Measurements from ENCODE around the gene AGMAT. TPM values are rescaled to one million over a fixed set of nuclear protein-coding genes. Genes with fewer than 3 reads are reported as not detected.
A peak's percentile ranks its signal among the peaks of the same experiment; 100 is the strongest.

The AGMAT gene
- total RNA-seq, 1 donor from 2014 or later: 0.41 TPM

GRCh38 chr1:15523104-15524020 is 61.5 kb downstream of the AGMAT start:
- Histone ChIP-seq H3K79me2 (ENCODE audit: insufficient read depth, low read length) (peaks cover 10% of the 10 kb centered on the region), H3K4me3 (ENCODE audit: insufficient read depth, low read depth, low read length) (peak overlapping the region; percentile 72), H3K9ac (ENCODE audit: low read length) (peak overlapping the region; percentile 85), H3K4me1 (ENCODE audit: insufficient read depth, low read length) (peaks cover 18% of the 10 kb centered on the region), H4K20me1 (ENCODE audit: insufficient read depth, low read length) (peaks cover 5% of the 10 kb centered on the region), H3K27ac (ENCODE audit: low read depth, low read length) (peak overlapping the region; percentile 60), H3K27me3 (ENCODE audit: insufficient read depth, low read length) (no peaks in the 10 kb centered on the region), H3K9me3 (ENCODE audit: insufficient read depth, low read depth, low read length) (no peaks in the 10 kb centered on the region), H3K4me2 (ENCODE audit: low read length) (peak overlapping the region; percentile 97), H3K36me3 (ENCODE audit: insufficient read depth, low read length) (no peaks in the 10 kb centered on the region), H2AFZ (ENCODE audit: low read depth, low read length) (peak overlapping the region; percentile 90)
- FAIRE-seq (no peak), DNase-seq (ENCODE audit: low read depth) (peak; percentile 15)
- Mint-ChIP-seq H3K27ac (ENCODE audit: unreplicated experiment) (peak overlapping the region; percentile 21), H3K9me3 (ENCODE audit: unreplicated experiment) (no peaks in the 10 kb centered on the region), H3K4me1 (ENCODE audit: low read depth, unreplicated experiment) (peaks cover 6% of the 10 kb centered on the region), H3K27me3 (ENCODE audit: low read depth, unreplicated experiment) (no peaks in the 10 kb centered on the region), H3K4me3 (ENCODE audit: unreplicated experiment) (peak overlapping the region; percentile 86), H3K36me3 (ENCODE audit: low read depth, unreplicated experiment) (no peaks in the 10 kb centered on the region)
- no peak for TF ChIP-seq EZH2 (IDR thresholded peaks at IDR 0.05; ENCODE audit: insufficient read depth, low read length)
- TF ChIP-seq, protein P1, sequence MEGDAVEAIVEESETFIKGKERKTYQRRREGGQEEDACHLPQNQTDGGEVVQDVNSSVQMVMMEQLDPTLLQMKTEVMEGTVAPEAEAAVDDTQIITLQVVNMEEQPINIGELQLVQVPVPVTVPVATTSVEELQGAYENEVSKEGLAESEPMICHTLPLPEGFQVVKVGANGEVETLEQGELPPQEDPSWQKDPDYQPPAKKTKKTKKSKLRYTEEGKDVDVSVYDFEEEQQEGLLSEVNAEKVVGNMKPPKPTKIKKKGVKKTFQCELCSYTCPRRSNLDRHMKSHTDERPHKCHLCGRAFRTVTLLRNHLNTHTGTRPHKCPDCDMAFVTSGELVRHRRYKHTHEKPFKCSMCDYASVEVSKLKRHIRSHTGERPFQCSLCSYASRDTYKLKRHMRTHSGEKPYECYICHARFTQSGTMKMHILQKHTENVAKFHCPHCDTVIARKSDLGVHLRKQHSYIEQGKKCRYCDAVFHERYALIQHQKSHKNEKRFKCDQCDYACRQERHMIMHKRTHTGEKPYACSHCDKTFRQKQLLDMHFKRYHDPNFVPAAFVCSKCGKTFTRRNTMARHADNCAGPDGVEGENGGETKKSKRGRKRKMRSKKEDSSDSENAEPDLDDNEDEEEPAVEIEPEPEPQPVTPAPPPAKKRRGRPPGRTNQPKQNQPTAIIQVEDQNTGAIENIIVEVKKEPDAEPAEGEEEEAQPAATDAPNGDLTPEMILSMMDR (IDR thresholded peaks at IDR 0.05; ENCODE audit: insufficient read depth, low read depth, low read length): no peak

DNA sequence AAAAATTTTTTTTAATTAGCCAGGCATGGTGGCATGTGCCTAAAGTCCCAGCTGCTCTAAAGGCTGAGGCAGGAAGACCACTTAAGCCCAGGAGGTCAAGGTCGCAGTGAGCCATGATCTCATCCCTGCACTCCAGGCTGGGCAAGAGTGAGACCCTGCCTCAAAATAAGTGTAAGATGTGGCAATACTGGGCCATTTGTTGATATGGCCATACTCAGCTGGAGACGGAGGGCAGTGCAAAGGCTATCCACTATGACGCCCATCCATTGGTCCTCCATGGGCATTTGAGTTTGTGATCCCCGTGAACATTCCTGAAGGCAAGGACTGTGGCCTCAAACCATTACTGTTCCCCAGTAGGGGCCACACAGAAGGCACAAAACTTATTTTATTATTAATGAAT is 62.3 kb downstream of the AGMAT start:
- TF ChIP-seq EZH2 (IDR thresholded peaks at IDR 0.05; ENCODE audit: insufficient read depth, low read length): no peak
- TF ChIP-seq, protein P1 (IDR thresholded peaks at IDR 0.05; ENCODE audit: insufficient read depth, low read depth, low read length): no peak
- H3K36me3 ChIP-seq (ENCODE audit: insufficient read depth, low read length): no peaks in the 10 kb centered on the region
- no peak overlapping the region for H3K4me3 Mint-ChIP-seq (ENCODE audit: unreplicated experiment)
- H3K79me2 ChIP-seq (ENCODE audit: insufficient read depth, low read length): peaks cover 6% of the 10 kb centered on the region
- peaks cover 4% of the 10 kb centered on the region for H4K20me1 ChIP-seq (ENCODE audit: insufficient read depth, low read length)
- no peak overlapping the region for H3K27ac ChIP-seq (ENCODE audit: low read depth, low read length)
- H2AFZ ChIP-seq (ENCODE audit: low read depth, low read length): no peak overlapping the region
- FAIRE-seq: no peak
- H3K9me3 ChIP-seq (ENCODE audit: insufficient read depth, low read depth, low read length): no peaks in the 10 kb centered on the region
- no peak overlapping the region for H3K4me2 ChIP-seq (ENCODE audit: low read length)
- H3K27ac Mint-ChIP-seq (ENCODE audit: unreplicated experiment): no peak overlapping the region
- H3K4me1 ChIP-seq (ENCODE audit: insufficient read depth, low read length): peaks cover 17% of the 10 kb centered on the region
- no peak for DNase-seq (ENCODE audit: low read depth)
- H3K27me3 ChIP-seq (ENCODE audit: insufficient read depth, low read length): no peaks in the 10 kb centered on the region
- no peaks in the 10 kb centered on the region for H3K36me3 Mint-ChIP-seq (ENCODE audit: low read depth, unreplicated experiment)
- H3K4me3 ChIP-seq (ENCODE audit: insufficient read depth, low read depth, low read length): no peak overlapping the region
- no peak overlapping the region for H3K9ac ChIP-seq (ENCODE audit: low read length)
- H3K4me1 Mint-ChIP-seq (ENCODE audit: low read depth, unreplicated experiment): peaks cover 6% of the 10 kb centered on the region
- no peaks in the 10 kb centered on the region for H3K27me3 Mint-ChIP-seq (ENCODE audit: low read depth, unreplicated experiment)
- H3K9me3 Mint-ChIP-seq (ENCODE audit: unreplicated experiment): no peaks in the 10 kb centered on the region

Other genes with a start within 250 kb of the AGMAT start
- gene EFHD2, start 175.2 kb downstream of the AGMAT start, total RNA-seq: 26.0 and 27.2 TPM in 2 replicates
- gene CTRC, start 146.6 kb downstream of the AGMAT start, total RNA-seq: not detected in 2 replicates
- not detected in 2 replicates for gene CELA2A, start 128.3 kb downstream of the AGMAT start, total RNA-seq
- not detected in 2 replicates for gene CELA2B, start 108.9 kb downstream of the AGMAT start, total RNA-seq
- 7.3 and 8.5 TPM in 2 replicates for gene CASP9, start 60.8 kb downstream of the AGMAT start, total RNA-seq
- gene DNAJC16, start 58.2 kb downstream of the AGMAT start, total RNA-seq: 19.6 and 20.7 TPM in 2 replicates
- 24.1 and 26.1 TPM in 2 replicates for gene DDI2, start 32.4 kb upstream of the AGMAT start, total RNA-seq
- gene PLEKHM2, start 99.3 kb upstream of the AGMAT start, total RNA-seq: 46.4 and 48.3 TPM in 2 replicates
- gene SLC25A34, start 151.2 kb upstream of the AGMAT start, total RNA-seq: 0.73 and 1.0 TPM in 2 replicates
- not detected in 2 replicates for gene TMEM82, start 157.4 kb upstream of the AGMAT start, total RNA-seq
- gene FBLIM1, start 173.7 kb upstream of the AGMAT start, total RNA-seq: 170 and 179 TPM in 2 replicates
- gene UQCRHL, start 222.6 kb upstream of the AGMAT start, total RNA-seq: 1.3 and 1.7 TPM in 2 replicates